Stimulated activated CD8-positive, alpha-beta memory T cell treated with anti-CD3 and anti-CD28 coated beads, Interleukin-4, amount 100 ng/mL, for 48 hours (primary cell): Measurements from ENCODE around the gene SCGN.

Source experiments
- DNase-seq: peaks from one replicate; pipeline ENCODE4 v3.0.0-alpha.2; 2020

Gene SCGN

DNA sequence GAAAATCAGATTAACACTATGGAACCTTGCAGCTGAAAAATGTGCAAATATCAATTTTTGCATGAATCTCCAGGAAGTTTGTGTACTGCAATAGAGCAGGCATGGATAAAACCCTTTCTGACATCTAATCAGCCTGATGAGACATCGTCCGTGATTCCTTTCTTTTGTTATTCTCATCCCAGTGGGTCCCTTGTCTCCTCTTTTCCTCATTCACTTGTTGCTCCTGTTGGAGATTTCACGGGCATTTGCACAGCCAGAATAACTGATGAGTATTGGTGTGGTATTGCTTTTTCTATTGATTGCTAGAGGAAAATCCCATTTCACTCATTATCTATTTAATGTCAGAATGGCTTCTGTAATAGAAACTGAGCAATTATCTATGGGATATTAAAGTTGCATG, 39.9 kb downstream of the SCGN start:
- no peak for DNase-seq

GRCh38 chr6:25692472-25692871, 40.5 kb downstream of the SCGN start:
- no peak for DNase-seq

DNA sequence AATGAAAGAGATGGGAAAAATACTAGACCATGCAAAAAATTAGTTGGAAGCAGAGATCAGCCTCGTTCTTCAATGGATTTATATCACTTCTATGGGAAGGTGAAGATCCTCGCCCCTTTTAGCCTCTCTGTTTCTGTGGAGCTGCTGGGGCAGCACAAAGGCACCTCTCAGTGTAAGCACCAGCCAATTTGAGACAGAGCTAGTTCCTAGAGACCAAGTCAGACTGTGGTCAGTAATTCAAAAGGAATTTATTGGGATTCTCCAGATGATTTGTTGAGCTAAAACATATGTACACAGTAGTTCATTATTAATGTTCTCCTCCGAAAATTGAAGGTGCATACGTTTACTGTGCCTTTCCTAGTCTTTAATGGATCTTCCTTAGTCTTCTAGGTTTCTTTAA, 42.4 kb downstream of the SCGN start:
- no peak for DNase-seq

DNA sequence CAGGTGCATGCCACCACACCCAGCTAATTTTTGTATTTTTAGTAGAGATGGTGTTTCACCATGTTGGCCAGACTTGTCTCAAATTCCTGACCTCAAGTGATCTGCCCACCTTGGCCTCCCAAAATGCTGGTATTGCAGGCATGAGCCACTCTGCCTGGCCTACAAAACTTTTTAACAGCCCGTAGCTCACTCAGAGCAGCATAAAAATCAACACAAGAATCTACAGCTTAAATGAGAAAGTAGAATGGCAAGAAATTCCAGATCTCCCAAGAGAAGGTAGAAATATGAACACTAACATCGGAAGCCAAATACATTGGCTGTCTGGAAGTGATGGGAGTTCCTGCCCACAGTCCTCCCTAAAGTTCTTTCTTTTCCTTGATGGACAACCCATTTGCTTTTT, 43.7 kb downstream of the SCGN start:
- no peak for DNase-seq

- no peak for DNase-seq
Measured at GRCh38 chr6:25697537-25698340, 45.7 kb downstream of the SCGN start.

DNA sequence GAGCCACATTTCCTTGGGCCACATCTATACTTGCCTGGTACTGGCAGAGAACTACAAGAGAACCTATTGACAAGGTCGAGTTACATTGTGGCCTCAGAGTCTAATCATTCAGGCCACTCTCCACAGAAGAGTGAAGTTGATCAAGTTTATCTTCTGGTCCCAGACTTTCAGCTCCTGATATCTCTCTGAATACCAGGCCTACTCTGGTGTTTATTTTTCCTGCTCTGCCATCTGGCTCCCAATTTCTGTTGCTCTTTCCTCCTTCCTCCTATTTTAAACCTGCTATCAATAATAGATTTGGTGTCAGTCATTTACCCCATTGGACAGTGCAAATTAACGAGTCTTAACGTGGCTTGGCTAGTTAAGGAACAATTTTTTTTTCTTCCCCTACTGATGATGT, 46.6 kb downstream of the SCGN start:
- no peak for DNase-seq

- DNase-seq, result no peak
Measured at GRCh38 chr6:25699649-25700048, 47.6 kb downstream of the SCGN start.

DNA sequence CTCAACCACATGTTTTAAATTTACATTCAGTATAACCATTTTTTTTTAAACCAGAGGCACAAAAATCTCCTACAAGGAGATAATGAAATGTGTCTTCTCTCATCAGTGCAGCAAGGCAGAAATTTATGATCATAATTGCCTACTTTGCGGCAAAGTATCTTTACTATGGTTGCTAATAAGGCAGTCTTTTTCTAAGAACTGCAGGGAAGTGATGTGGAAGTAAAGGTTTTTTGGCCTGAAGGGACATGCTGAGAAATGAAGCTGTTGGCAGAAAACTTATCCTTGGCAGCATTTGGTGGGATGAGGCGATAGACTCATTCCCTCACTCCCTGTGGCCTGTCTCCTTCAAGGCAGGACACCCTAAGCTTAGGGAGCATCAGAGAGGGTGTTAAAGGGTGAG, 48.7 kb downstream of the SCGN start:
- no peak for DNase-seq

DNA sequence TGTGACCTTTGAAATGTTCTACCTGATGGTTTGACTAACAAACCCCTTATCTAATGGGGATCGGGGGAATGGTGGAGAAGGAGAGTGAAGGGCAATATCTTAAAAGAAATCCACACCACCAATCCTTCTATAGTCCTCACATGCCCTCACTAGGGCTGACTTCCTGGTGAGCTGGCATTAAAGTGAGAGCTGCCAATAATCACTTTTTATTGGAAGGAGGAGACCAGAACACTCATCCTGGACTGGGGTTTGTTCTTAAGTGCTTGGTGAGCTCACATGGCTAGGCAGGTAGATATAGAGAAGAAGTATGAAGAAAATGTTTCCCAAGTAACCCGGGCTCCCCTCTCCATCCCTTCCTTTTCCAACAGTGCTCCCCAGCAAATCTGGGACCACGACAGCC, 49.8 kb downstream of the SCGN start:
- DNase-seq, result no peak

DNA sequence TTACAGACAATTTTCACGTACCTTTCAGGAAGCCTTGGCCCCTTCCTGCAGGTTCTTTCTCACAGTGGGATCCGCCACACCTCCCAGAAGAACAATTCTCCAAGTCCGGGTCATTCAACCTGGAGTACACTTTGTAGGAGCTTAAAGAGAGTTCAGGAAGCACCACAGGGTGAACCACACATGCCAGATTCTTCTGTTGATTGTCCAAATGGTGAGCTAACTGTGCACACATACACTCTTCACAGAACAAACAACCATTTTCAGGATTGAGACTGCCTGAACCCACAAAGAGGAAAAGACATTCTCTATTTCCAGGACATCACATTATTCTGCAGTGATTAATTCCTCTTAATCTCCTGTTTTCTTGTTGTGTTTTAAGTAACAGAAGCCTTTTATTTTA, 51.0 kb downstream of the SCGN start:
- no peak for DNase-seq

DNA sequence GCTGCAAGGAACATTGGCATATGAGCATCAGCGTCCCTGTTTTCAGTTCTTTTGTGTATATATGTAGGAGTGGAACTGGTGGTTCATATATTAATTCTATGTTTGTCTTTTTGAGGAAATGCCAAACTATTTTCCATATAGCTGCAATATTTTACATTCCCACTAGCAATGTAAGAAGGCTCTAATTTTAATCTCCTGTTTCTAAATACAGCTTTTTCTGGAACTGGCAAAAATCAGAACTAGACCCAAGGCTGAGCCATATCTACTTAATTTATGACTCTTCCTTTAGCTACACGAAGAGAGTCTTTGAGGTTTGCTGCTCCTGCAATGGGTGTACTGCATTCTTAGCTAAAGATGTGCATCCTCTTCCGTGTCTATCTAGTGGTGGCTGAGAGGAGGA, 52.0 kb downstream of the SCGN start:
- no peak for DNase-seq

DNA sequence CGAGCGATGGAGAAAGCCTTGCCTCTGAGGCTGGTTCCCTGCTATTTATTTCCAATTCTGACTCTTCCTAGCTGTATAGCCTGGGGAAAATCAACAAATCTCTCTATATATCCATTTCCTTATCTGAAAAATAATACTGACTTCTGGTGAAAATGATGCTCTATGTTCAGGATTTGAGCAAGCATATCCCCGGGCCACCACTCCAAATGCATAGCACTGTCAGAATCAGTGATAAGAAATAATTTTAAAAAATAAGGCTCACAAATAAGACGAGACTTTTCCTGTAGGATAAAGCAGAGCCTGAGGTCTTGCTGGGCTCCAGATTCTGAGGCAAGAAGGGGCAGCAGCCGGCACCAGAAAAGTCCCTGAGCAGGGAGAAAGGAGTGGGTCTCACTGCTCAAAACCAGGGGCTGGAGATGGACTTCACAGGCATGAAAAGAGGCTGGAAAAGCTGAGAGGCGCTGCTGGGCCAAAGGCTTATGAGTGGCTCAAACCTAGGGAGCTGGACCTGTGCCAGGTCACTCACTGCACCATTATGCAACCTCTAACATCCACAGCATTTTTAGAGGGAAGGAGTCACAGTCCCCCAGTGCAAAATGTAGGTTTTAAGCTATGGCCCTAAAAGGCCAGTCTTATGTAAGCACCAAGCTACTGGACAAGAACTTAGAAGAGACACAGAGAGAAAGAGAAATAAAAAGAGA, 54.4 kb downstream of the SCGN start:
- no peak for DNase-seq

DNA sequence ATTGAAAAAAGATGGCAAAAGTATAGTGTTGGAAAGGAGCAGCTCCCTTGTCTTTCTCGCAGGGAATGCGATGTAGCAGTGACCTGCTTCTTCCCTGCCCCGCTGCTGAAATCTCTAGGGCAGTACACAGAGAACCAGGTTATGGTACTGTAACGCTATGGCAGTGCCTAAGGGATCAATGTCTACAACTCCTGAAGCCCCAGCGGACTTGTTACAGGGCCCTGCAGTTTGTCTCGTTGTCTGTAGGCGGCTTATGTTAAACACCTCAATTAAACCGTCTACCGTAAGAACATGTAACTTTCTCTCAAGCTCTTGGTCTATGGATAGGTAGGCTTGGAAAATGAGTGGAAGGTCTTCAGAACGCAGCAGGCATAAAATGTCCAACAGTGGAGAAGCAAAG, 57.7 kb downstream of the SCGN start:
- DNase-seq, result no peak

DNA sequence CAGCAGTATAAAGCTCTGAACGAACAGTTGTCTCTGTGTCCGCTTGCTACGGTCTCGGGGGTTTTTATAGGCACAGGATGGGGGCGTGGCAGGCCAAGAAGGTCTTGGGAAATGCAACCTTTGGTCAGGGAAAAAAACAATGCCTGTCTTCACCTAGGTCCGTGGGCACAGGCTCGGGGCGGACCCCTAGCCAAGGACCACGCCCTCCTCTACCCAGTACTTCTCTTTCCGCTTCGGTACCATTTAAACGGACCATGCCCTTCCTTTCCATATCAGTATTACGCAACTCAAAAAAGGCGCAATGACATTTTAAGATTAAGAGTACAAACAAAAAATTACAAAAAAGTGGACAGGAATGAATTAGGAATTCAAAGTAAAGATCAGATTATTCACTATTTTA, 58.3 kb downstream of the SCGN start:
- DNase-seq, result no peak

- DNase-seq, result no peak
Measured at GRCh38 chr6:25713824-25714223, 61.8 kb downstream of the SCGN start.

DNA sequence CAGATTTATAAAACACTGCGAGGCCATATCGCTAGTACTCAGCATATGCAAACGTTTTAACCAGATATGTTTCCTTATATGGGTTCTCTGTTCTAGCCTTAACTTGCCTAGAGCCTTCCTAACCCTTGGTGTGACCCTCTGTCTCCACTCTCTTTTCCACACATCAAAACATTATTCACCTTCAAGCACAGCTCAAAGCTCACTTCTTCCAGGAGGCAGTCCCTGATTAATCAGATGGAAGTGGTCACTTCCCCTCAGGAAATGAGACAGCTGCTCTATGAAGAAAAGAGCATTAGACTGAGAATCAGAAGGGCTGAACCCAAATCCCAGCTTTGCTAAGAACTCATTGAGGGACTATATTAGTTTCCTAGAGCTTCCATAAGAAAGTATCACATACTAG, 62.8 kb downstream of the SCGN start:
- DNase-seq, result no peak

GRCh38 chr6:25715794-25716193, 63.8 kb downstream of the SCGN start:
- DNase-seq, result no peak

GRCh38 chr6:25717866-25718740, 66.1 kb downstream of the SCGN start:
- DNase-seq, result no peak

DNA sequence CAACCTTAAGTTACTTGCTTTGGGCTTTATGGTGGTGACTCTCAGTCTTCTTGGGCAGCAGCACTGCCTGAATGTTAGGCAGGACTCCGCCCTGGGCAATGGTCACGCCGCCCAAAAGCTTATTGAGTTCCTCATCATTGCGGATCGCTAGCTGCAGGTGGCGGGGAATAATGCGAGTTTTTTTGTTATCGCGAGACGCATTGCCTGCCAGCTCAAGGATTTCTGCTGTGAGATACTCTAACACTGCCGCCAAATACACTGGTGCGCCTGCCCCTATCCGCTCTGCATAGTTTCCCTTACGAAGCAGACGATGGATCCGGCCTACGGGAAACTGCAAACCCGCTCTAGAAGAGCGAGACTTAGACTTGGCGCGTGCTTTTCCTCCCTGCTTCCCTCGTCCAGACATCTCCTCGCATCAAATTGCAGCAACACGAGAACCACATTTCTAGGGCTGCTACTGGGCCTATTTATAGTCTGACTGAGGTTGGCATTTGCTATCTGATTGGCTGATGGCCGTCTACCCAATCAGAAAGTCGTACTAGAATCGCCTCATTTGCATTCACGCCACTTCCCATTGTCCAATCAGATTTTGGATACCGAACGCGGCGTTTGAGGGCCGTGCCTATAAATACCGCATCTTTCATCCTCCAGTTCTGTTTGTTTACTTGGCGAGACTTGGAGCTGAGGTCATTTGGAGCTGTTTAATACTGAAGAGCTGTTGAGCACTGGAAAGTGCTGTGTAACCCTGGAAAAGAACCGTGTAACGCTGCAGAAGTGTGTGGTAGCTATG, 74.3 kb downstream of the SCGN start:
- no peak for DNase-seq

GRCh38 chr6:25727028-25727427, 75.0 kb downstream of the SCGN start:
- DNase-seq, result no peak

DNA sequence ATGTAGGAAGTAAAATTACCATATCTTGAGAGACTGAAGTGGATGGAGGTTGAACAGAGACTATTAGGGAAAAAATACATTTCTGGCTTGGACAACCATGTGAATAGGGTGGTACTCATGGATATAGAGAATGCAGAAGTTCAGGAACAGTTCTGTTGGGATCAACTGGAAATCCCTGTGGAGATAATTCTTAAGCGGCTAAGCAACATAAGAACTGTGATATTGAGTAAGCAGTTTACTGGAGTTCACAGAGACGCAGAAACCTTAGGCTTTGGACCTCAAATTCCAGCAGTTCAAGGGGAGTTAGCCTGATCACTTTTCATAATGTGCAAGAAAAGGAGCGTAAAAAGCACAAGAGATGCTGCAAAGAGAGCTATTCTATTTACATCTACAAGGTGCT, 78.9 kb downstream of the SCGN start:
- no peak for DNase-seq

DNA sequence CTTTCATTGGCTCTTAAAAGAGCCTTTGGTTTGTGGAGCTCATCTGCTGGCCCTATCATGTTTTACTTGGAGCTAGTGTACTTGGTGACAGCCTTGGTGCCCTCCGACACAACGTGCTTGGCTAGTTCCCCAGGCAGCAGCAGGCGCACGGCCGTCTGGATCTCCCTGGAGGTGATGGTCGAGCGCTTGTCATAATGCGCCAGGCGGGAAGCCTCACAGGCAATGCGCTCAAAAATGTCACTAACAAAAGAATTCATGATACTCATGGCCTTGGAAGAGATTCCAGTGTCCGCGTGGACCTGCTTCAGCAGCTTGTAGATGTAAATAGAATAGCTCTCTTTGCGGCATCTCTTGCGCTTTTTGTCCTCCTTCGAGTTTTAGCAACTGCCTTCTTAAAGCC, 79.7 kb downstream of the SCGN start:
- DNase-seq, result no peak
